GM12892 (cell line): ENCODE measurements around the gene CASP3.

Source experiments
- POLR2A ChIP-seq: IDR thresholded peaks from 2 replicates; pipeline ENCODE4 v1.6.1; 2011; ENCODE audit warnings: low read depth, low read length, control low read depth
- POLR2AphosphoS5 ChIP-seq: IDR thresholded peaks from 2 replicates; pipeline ENCODE4 v1.6.1; 2011; ENCODE audit warnings: low read depth, low read length, control low read depth
- TAF1 ChIP-seq: IDR thresholded peaks from 2 replicates; pipeline ENCODE4 v1.6.1; 2011; ENCODE audit warnings: low read depth, mild to moderate bottlenecking, control low read depth, low read length, borderline replicate concordance

GRCh38 chr4:184596617-184597185 lies 52.5 kb downstream of the CASP3 start:
- TF ChIP-seq POLR2A (no peak), POLR2AphosphoS5 (no peak), TAF1 (no peak)
